RPMI8226 (cell line): ENCODE data around the gene PKP1.

Source experiments
- DNase-seq: peaks from one replicate; pipeline ENCODE4 v3.0.0-alpha.2; 2015

The PKP1 gene

DNA sequence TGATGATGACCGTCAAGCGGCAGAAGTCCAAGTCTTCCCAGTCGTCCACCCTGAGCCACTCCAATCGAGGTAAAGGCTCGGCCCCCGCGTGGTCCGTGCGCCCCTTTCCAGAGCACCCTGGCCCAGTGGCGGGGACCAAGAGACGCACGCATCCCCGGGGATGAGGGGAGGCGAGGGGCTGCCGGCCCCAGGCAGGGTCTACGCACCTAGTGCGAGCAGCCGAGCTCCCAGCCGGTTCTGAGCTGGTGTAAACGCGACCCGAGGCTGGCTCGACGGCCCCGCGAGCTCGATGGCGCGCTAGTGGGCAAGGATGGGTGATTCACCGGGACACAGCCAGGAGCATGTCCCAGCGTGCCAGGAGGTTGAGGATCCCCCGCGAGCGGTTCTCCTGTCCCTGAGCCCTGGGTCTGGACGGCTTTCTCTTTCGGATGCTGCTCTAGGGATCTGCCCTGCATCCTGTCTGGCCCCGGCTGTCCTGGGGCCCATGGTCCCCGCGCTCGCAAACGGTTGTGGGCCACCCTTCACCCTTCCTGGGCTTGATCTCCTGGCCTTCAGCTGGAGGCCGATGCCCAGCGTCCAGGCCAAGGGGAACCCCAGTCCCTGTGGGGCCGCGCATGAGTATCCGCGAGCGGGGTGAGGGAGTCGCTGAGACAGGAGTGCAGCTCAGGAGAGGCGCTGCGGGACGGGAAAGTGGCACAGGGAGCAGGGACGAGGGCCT is 689 bp downstream of the PKP1 start:
- DNase-seq, result no peak

DNA sequence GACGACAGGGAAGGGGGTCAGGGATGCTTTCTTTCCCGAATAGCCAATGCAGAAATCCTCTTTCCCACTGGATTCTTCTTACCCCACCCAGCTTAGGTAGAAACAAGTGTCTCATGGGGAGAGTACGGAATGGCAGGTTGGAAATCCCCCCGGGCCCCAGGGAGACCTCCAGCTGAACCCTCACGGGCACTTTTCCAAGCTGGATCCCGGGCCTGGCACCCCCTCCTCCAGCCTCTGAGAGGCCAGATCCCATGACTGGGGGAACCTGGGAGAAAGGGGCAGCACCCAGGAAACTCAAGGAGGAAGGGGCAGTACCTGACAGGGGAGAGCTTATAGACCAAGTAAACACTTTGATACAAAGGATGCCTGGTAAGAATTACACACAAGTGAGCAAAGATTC is 1.3 kb downstream of the PKP1 start:
- DNase-seq, result no peak

DNA sequence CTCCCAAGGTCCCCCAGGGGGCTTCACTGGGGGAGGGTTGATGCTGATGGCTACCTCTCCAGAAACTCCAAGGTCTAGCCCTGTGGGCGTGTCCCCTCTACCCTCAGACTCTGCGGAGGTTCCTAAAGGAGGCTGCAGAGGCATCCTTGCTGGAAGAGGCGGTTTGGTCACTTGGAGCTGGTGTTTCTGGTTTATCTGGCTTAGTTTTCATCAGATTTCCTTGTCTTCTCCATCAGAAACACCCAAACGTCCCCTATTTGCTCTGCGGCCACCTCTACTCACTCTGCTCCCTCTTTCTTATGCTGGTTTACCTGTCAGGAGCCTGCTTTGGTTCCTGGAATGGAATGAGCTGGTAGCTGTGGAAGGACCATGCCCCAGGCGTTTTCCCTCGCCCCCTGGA is 2.5 kb downstream of the PKP1 start:
- no peak for DNase-seq

DNA sequence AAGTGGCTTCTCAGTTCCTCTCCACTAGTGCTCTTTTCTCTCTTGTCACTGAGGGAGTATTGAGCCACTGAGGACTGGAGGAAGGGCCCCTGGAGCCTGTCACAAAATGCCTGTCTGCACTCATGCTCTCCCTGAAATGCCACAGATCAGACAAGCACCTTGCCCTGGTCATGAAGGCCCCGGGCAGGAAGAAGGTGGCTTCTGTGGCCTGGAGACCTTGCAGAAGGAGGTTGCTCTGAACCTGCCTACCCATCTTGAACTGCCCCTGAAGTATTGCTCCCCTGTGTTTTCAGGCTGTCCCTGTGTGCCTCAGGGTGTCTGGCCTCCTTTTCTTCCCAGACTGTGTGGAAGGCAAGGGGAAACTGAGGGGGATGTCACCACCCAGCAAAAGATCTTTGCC is 3.1 kb downstream of the PKP1 start:
- DNase-seq, result no peak

GRCh38 chr1:201288007-201288406 is 4.7 kb downstream of the PKP1 start:
- no peak for DNase-seq

DNA sequence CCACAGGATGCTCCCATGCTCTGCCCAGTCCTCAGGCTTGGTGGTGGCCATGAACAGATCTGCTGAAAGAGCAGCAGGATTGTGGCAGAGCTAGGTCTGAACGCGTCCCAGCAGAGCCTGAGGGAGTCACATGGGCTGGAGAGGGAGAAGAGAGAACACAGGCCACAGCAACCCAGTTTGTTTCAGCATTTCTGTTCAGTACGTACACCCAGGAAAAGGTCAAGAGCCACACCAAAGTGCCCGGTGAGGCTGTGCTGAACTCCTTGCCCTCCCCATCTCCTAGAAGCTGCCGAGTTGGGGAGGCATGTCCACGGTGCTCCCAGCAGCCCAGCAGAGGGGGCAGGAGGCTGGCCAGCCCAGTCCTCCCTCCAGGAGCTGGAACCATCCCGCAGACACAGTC is 5.5 kb downstream of the PKP1 start:
- DNase-seq, result no peak

- no peak for DNase-seq
Measured at GRCh38 chr1:201290551-201290950, 7.2 kb downstream of the PKP1 start.

DNA sequence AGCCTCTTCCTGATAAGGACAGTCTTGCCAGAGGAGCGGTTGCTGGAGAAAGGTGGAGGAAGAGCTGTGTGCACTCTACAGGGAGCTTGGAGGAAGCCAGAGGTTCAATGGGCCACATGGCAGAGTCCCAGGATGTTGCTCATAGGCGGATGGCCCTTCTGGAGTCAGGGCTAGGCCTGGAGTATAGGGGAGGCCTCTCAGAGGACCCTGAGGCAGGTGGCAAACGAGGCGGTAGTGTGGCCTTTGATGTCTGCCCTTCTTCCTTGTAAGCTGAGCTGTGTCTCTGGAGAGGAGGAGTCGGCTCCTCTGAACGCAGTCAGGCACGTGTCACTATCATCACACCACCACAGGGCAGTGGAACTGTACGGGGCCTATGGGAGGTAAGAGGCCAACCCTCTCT is 8.6 kb downstream of the PKP1 start:
- DNase-seq, result no peak

GRCh38 chr1:201294876-201295275 is 11.6 kb downstream of the PKP1 start:
- no peak for DNase-seq

DNA sequence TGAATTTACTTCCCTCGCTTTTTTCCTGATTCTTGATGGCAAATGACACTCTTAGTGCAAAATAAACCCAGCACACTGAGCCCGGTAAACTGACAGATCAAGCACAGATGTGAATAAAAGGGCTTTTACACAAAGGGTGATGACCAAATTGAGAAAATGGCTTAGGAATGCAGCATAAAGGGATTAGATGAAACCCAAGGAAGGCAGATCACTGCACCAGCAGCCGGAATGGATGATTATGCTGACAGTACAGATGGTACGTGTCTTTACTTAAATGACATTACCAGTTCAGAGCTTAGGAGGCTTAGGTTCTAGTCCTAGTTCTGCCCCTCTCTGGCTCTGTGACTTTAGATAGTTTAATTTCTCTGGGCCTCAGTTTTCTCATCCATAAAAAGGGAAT is 12.0 kb downstream of the PKP1 start:
- no peak for DNase-seq

GRCh38 chr1:201295861-201296260 is 12.6 kb downstream of the PKP1 start:
- DNase-seq, result no peak

- DNase-seq, result no peak
Measured at GRCh38 chr1:201296352-201296751, 13.0 kb downstream of the PKP1 start.

- no peak for DNase-seq
Measured at GRCh38 chr1:201298396-201299381, 15.4 kb downstream of the PKP1 start.

GRCh38 chr1:201299968-201300367 is 16.7 kb downstream of the PKP1 start:
- DNase-seq, result no peak

- DNase-seq, result no peak
Measured at GRCh38 chr1:201300641-201301040, 17.3 kb downstream of the PKP1 start.

DNA sequence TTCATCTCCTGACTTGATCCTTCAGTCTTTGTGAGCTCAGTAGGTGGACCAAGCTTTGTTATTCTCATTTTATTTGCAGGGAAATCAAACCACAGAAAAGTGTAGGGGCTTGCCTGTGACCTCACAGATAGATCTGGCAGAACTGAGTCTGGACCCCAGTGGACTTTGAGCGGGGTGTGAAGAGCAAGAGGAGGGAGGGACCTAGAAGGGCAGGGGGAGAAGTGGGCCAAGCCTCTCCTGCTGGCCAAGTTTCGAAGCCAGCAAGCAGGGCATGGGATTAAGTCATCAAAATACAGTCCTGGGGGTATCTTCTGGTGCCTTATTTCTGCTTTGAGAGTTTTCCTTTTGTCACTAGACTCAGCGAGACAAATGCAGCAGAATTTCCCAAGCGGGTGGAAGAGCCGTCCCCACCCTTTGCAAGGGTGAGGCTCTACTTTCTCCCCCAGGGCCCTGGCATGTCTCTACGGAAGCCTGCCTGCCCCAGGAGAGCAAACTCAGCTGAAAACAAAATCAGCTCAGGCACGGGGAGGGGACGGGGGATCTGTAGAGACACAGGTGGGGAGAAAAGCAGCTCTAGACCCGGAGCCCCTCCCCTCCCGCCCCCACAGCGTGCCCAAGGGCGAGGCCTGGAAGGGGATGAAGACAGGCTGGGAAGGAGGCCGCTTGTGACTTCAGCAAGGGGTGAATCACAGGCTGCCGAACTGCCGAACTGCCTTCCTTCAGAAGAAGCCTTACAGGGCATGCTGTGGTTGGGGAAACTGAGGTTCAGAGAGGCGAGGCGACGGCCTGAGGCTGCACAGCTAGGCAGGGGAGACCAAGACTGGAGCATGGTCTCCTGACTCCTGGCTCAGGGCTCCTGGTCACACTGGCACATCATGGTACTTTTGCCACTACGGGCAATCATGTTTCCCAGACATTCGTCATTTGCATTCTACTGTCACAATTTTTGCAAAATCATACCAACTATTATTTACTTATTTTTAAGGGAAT is 19.2 kb downstream of the PKP1 start:
- DNase-seq, result no peak

GRCh38 chr1:201304126-201304525 is 20.8 kb downstream of the PKP1 start:
- DNase-seq, result no peak

GRCh38 chr1:201305815-201306214 is 22.5 kb downstream of the PKP1 start:
- DNase-seq, result no peak

GRCh38 chr1:201307231-201307630 is 23.9 kb downstream of the PKP1 start:
- no peak for DNase-seq

DNA sequence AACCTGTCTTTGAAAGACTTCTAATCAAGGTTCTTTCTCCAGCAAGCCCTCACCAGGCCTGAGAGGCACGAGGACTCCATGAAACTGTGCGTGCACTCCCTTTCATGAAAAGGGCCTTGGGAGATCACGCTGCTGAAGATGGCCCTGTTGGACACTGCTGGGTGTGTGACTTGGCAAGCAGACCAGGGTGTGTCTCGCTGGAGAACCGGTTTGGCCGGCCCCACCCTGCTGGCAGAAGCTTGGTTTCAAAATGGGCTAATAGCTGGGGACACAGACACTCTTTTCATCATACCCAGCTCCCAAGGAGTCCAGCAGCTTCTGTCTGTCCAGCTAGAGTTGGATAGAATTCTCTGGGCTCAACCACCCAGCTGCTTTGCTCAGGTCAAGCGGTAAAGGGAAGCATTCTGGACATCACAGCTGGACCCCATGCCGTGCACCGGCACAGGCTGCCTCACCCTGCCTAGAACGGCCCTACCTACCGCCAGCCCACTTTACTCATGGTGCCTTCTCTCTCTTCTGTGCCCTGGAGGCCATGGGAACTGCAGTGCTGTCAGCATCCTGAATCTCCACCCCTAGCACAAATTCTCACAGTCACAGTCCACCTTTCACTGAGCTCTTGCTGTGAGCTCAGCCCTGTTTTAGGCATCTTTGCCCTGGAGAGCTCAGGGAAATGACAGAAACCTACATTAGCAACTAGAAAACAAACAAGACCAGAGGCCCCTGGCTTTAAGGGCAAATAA is 24.6 kb downstream of the PKP1 start:
- DNase-seq, result no peak

DNA sequence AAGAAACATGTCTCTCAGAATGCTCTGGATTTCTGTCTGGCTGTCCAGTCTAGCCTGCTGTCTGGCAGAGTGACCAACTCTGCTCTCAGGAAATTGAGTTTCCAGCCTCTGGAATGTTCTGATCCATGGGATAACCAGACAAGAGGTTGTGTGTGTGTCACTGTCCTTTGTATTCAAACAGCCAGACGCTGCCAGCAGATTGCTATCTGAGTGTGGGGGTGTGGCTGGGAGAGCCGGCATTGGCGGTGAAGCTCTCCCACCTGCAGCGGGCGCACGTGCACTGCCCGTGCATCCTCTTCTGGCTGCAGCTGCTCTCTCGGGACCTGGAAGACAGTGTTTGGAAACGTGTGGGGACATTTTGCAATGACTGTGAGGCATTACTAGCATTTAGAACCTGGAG is 26.1 kb downstream of the PKP1 start:
- DNase-seq, result peak; percentile 83
